Measurements from ENCODE around the gene CDT1.

DNA sequence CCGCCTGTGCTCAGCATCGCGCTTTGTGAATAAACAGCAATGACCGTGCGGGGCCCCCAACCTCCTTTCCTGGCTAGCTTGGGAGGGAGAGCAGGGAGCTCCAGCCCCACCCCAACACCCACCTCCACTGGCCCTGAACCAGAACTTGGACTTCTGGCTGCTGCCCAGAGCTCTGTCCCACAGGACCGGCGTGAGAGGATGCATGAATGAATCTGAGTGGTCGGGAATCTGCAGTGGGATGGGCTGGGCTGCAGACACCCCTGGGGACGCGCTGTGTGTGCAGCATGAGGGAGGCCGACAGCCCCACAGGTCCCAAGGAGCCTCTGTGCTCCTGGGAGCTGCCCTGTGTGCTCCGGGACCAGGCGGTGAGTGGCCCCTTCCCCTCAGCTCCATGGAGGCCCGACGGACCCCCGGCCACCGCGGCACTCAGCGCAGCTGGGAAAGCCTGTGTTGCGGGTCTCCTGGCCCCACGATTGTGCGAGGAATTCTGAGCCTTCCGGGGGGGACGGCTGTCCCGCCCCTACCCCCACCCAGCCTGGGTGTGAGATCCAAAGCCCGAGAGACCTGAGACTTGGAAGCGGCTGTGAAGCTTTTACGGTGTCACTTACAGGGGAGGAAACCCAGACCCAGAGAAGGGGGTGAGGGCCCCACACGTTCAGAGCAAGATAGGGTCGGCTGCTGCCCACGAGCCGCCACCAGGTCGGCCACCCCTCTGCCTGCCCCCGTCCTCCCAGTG is 24.0 kb upstream of the CDT1 start:
- TF ChIP-seq, protein P1, sequence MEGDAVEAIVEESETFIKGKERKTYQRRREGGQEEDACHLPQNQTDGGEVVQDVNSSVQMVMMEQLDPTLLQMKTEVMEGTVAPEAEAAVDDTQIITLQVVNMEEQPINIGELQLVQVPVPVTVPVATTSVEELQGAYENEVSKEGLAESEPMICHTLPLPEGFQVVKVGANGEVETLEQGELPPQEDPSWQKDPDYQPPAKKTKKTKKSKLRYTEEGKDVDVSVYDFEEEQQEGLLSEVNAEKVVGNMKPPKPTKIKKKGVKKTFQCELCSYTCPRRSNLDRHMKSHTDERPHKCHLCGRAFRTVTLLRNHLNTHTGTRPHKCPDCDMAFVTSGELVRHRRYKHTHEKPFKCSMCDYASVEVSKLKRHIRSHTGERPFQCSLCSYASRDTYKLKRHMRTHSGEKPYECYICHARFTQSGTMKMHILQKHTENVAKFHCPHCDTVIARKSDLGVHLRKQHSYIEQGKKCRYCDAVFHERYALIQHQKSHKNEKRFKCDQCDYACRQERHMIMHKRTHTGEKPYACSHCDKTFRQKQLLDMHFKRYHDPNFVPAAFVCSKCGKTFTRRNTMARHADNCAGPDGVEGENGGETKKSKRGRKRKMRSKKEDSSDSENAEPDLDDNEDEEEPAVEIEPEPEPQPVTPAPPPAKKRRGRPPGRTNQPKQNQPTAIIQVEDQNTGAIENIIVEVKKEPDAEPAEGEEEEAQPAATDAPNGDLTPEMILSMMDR (IDR thresholded peaks at IDR 0.05) = no peak
- no peak for TF ChIP-seq POLR2A (IDR thresholded peaks at IDR 0.05)
- peak; percentile 34 for TF ChIP-seq POLR2AphosphoS5 (IDR thresholded peaks at IDR 0.05)
